DMS153 (cell line): ENCODE results near the gene KCNK4.
"Not testable (repeated sequence)": the region's sequence is repeated elsewhere in the genome, so short reads cannot be mapped to it uniquely, and the experiment has no call there.

Source experiments
- DNase-seq: peaks from one replicate; lab custom pipeline; 2025; lab: John Stamatoyannopoulos, UW

Gene KCNK4

GRCh38 chr11:64307795-64308194, 16.7 kb downstream of the KCNK4 start:
- not testable (repeated sequence) for DNase-seq

GRCh38 chr11:64312947-64313346, 21.8 kb downstream of the KCNK4 start:
- no peak for DNase-seq

GRCh38 chr11:64313491-64314145, 22.5 kb downstream of the KCNK4 start:
- no peak for DNase-seq

GRCh38 chr11:64314146-64314804, 23.2 kb downstream of the KCNK4 start:
- no peak for DNase-seq

GRCh38 chr11:64314805-64315561, 23.9 kb downstream of the KCNK4 start:
- DNase-seq, result no peak

- DNase-seq, result not testable (repeated sequence)
Observed at GRCh38 chr11:64315667-64316526, 24.8 kb downstream of the KCNK4 start.

- DNase-seq, result no peak
Observed at GRCh38 chr11:64316672-64317324, 25.7 kb downstream of the KCNK4 start.

GRCh38 chr11:64317325-64317960, 26.3 kb downstream of the KCNK4 start, which contains the start of gene TRMT112:
Gene TRMT112, minus strand, starts transcription at chr11:64317559. Its CDS starts 33 bp downstream, at chr11:64317526.
- DNase-seq, result peak; percentile 98

GRCh38 chr11:64317961-64318765, 27.1 kb downstream of the KCNK4 start, which contains the start of gene PRDX5:
Gene PRDX5, plus strand, starts transcription at chr11:64318121. Its CDS starts 95 bp downstream, at chr11:64318216.
- DNase-seq, result peak; percentile 95

GRCh38 chr11:64318766-64319761, 28.0 kb downstream of the KCNK4 start:
- no peak for DNase-seq

GRCh38 chr11:64320556-64320955, 29.5 kb downstream of the KCNK4 start:
- no peak for DNase-seq

- no peak for DNase-seq
Observed at GRCh38 chr11:64321026-64321425, 29.9 kb downstream of the KCNK4 start.

GRCh38 chr11:64321533-64321932, 30.4 kb downstream of the KCNK4 start:
- DNase-seq, result no peak

- no peak for DNase-seq
Observed at GRCh38 chr11:64322925-64323260, 31.8 kb downstream of the KCNK4 start.

GRCh38 chr11:64323373-64323772, 32.3 kb downstream of the KCNK4 start:
- no peak for DNase-seq

- not testable (repeated sequence) for DNase-seq
Observed at GRCh38 chr11:64323984-64324383, 32.9 kb downstream of the KCNK4 start.

GRCh38 chr11:64324692-64325469, 33.8 kb downstream of the KCNK4 start:
- no peak for DNase-seq

GRCh38 chr11:64327375-64327774, 36.3 kb downstream of the KCNK4 start:
- no peak for DNase-seq
